Lung (tissue), 16 donors: ENCODE results near the gene DGCR2. TPM values are rescaled to one million over a fixed set of nuclear protein-coding genes. Genes with fewer than 3 reads are reported as not detected.

ENCODE experiments used
- ATAC-seq: fragments of 200-7000 bp; cut with Tn5 transposase; one replicate; pipeline ENCODE4 v1.9.1; 2020; ENCODE audit warnings: moderate number of reproducible peaks; ENCODE audit not compliant: insufficient read depth, low FRiP score
- DNase-seq, 3 donors: peaks; one replicate each; pipeline ENCODE4 v3.0.0-alpha.2; 2013 to 2017
- H3K27ac ChIP-seq, 2 donors: one replicate each; pipeline ENCODE4 v1.5.1; 2013; ENCODE audit warnings: mild to moderate bottlenecking in 2 of 2, moderate library complexity in 2 of 2, control low read depth in 1 of 2, inconsistent platforms in 1 of 2, low read depth in 1 of 2, low read length in 1 of 2
- H3K27me3 ChIP-seq, 3 donors: one replicate each; pipeline ENCODE4 v1.5.1; 2013; ENCODE audit warnings: low read length in 2 of 3; ENCODE audit not compliant: control insufficient read depth in 3 of 3, insufficient read depth in 3 of 3
- H3K36me3 ChIP-seq, 4 donors: one replicate each; pipeline ENCODE4 v1.5.1; 2013; ENCODE audit warnings: low read length in 4 of 4, mild to moderate bottlenecking in 1 of 4, moderate library complexity in 1 of 4; ENCODE audit not compliant: control insufficient read depth in 4 of 4, insufficient read depth in 4 of 4
- H3K4me1 ChIP-seq, 5 donors: one replicate each; pipeline ENCODE4 v1.5.1; 2013; ENCODE audit warnings: low read length in 5 of 5, mild to moderate bottlenecking in 2 of 5, moderate library complexity in 1 of 5; ENCODE audit not compliant: control insufficient read depth in 5 of 5, insufficient read depth in 5 of 5
- H3K4me3 ChIP-seq: one replicate; pipeline ENCODE4 v1.5.1; 2013; ENCODE audit warnings: mild to moderate bottlenecking, control low read depth, moderate library complexity
- H3K9ac ChIP-seq, 2 donors: one replicate each; pipeline ENCODE4 v1.5.1; 2013; ENCODE audit warnings: low read length in 2 of 2, control low read depth in 1 of 2; ENCODE audit not compliant: insufficient read depth in 1 of 2
- H3K9me3 ChIP-seq, 4 donors: one replicate each; pipeline ENCODE4 v1.5.1; 2013; ENCODE audit warnings: low read length in 3 of 4, mild to moderate bottlenecking in 1 of 4, moderate library complexity in 1 of 4; ENCODE audit not compliant: control insufficient read depth in 4 of 4, insufficient read depth in 3 of 4
- WGBS, 2 donors: extraction: QIAGEN DNeasy Blood & Tissue Kit; methylation state at CpG; one replicate each; pipeline ENCODE4 v1.1.7; 2013; 5-methylcytosine and 5-hydroxymethylcytosine counted together
- long read RNA-seq, 5 donors: transcript quantifications; one replicate each; lab custom pipeline, GENCODE V29; 2026
- polyA plus RNA-seq, 2 donors: library from polyadenylated mRNA; stranded (reverse); fragments of 200-250 nt; gene quantifications; one replicate each; pipeline ENCODE4 v1.2.1, GENCODE V29; 2013
- total RNA-seq, 2 donors: library from RNA; depleted of rRNA in 1 of 2; stranded (reverse); fragments of >200 nt in 1 of 2; gene quantifications; one replicate each; pipeline ENCODE4 v1.2.1, GENCODE V29; 2014 to 2021
- TF ChIP-seq, protein P1 (sequence below): IDR thresholded peaks from 2 replicates; pipeline ENCODE4 v1.5.1; 2012; ENCODE audit warnings: mild to moderate bottlenecking; ENCODE audit errors: control extremely low read depth, extremely low read depth
- donor health status: control.
- donor health status: control.
- donor health status: Bipolar disorder and iron deficiency.
- donor health status: healthy.
- donor health status: DM: yes; HTN: yes; CAD: no.

DGCR2 gene
- total RNA-seq: 10 to 100 TPM; 57.9 to 77.4 TPM
- polyA plus RNA-seq: 10 to 100 TPM; 40.4 to 43.0 TPM
- long read RNA-seq, donor 1, full-length matches to known transcripts: 11 of 40 reads
- long read RNA-seq, donor 1, partial matches to known transcripts: 21 of 40 reads
- long read RNA-seq, donor 1, other reads (novel, unspliced or antisense): 8 of 40 reads
- long read RNA-seq, donor 2, full-length matches to known transcripts: 4 of 9 reads
- long read RNA-seq, donor 2, partial matches to known transcripts: 5 of 9 reads
- long read RNA-seq, donor 2, other reads (novel, unspliced or antisense): 0 of 9 reads
- long read RNA-seq, donor 3, full-length matches to known transcripts: 6 of 12 reads
- long read RNA-seq, donor 3, partial matches to known transcripts: 6 of 12 reads
- long read RNA-seq, donor 3, other reads (novel, unspliced or antisense): 0 of 12 reads
- long read RNA-seq, donor 4, partial matches to known transcripts: 12 of 12 reads
- long read RNA-seq, donor 4, other reads (novel, unspliced or antisense): 0 of 12 reads
- long read RNA-seq, donor 5, full-length matches to known transcripts: 8 of 33 reads
- long read RNA-seq, donor 5, partial matches to known transcripts: 18 of 33 reads
- long read RNA-seq, donor 5, other reads (novel, unspliced or antisense): 7 of 33 reads

DNA sequence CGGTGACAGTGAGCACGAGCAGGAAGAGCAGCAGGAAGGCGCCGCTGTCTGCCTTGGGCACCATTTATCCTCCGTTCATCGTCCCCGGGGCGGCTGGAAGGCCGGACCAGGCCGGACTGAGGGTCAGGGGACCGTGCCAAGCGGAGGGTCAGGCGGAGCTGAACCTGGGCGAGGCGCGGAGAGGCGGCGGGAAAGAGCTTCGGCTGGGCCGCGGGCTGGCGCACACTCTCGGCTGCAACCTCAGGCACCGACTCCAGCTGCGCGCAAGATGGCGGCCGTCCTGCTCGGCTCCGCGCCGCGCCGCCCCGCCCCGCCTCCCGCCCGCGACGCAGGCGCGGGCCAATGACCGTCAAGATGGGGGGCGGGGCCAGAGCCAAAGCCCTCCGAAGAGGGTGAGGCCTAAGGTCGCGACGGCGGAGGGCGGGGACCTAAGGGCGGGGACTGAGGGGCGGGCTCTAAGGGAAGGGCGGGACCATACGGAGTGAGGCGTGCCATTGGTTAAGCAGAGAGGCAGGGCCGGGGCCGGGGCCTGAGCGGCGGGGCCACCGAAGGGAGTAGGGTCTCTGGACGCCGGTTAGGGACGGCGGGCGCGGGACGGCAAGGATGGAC lies at the start of gene DGCR2:
DGCR2 (minus strand) TSS at position 270 of the 609 bp plus-strand sequence; CDS start at position 64, 206 bp downstream.
- peak within 1 kb of the TSS; percentile 5 to 76 for H3K9ac ChIP-seq
- ATAC-seq: peak; percentile 97
- 0 to 1% methylated on average over 67 of the region's 67 CpGs for WGBS, 2 donors
- no peaks in the 10 kb centered on the region for H3K9me3 ChIP-seq
- H3K4me1 ChIP-seq: peaks cover 4 to 33% (median 7%) of the 10 kb centered on the region in 5 donors
- peak; percentile 98 for DNase-seq
- TF ChIP-seq, protein P1, sequence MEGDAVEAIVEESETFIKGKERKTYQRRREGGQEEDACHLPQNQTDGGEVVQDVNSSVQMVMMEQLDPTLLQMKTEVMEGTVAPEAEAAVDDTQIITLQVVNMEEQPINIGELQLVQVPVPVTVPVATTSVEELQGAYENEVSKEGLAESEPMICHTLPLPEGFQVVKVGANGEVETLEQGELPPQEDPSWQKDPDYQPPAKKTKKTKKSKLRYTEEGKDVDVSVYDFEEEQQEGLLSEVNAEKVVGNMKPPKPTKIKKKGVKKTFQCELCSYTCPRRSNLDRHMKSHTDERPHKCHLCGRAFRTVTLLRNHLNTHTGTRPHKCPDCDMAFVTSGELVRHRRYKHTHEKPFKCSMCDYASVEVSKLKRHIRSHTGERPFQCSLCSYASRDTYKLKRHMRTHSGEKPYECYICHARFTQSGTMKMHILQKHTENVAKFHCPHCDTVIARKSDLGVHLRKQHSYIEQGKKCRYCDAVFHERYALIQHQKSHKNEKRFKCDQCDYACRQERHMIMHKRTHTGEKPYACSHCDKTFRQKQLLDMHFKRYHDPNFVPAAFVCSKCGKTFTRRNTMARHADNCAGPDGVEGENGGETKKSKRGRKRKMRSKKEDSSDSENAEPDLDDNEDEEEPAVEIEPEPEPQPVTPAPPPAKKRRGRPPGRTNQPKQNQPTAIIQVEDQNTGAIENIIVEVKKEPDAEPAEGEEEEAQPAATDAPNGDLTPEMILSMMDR: no peak
- peak within 1 kb of the TSS; percentile 92 for H3K4me3 ChIP-seq
- H3K27ac ChIP-seq: peak within 1 kb of the TSS; percentile 97 to 98
- no peaks in the 10 kb centered on the region for H3K27me3 ChIP-seq
- H3K36me3 ChIP-seq: no peaks in the 10 kb centered on the region

DNA sequence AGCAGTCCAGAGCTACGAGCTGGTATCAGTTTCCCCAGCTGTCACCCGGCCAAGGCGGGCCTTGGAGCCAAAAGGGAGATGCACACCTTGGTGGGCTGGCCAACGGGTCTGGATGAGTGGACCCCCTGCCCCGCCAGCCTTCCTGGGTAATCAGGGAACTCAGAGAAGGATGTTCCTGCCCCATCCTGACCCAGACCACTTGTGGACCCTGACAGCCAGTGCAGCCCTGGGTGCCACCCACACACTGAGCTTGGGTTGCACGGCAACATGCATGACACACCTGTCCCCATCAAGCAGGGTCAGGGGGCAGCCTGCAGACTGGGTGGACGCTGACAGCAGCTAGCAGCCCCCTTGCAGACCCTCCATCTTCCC lies 47.7 kb upstream of the DGCR2 start:
- TF ChIP-seq, protein P1: no peak
- H3K4me3 ChIP-seq: no peak overlapping the region
- H3K4me1 ChIP-seq: peaks cover 4 to 31% (median 11%) of the 10 kb centered on the region in 5 donors
- H3K9ac ChIP-seq: no peak overlapping the region
- WGBS, 2 donors: 50 to 66% methylated on average over 7 of the region's 7 CpGs
- DNase-seq (no peak), ATAC-seq (no peak)
- peaks cover 0 to 2% (median 0%) of the 10 kb centered on the region in 4 donors for H3K36me3 ChIP-seq
- no peak overlapping the region for H3K27ac ChIP-seq
- H3K9me3 ChIP-seq: no peaks in the 10 kb centered on the region
- H3K27me3 ChIP-seq: peaks cover 0 to 38% (median 18%) of the 10 kb centered on the region in 3 donors

DNA sequence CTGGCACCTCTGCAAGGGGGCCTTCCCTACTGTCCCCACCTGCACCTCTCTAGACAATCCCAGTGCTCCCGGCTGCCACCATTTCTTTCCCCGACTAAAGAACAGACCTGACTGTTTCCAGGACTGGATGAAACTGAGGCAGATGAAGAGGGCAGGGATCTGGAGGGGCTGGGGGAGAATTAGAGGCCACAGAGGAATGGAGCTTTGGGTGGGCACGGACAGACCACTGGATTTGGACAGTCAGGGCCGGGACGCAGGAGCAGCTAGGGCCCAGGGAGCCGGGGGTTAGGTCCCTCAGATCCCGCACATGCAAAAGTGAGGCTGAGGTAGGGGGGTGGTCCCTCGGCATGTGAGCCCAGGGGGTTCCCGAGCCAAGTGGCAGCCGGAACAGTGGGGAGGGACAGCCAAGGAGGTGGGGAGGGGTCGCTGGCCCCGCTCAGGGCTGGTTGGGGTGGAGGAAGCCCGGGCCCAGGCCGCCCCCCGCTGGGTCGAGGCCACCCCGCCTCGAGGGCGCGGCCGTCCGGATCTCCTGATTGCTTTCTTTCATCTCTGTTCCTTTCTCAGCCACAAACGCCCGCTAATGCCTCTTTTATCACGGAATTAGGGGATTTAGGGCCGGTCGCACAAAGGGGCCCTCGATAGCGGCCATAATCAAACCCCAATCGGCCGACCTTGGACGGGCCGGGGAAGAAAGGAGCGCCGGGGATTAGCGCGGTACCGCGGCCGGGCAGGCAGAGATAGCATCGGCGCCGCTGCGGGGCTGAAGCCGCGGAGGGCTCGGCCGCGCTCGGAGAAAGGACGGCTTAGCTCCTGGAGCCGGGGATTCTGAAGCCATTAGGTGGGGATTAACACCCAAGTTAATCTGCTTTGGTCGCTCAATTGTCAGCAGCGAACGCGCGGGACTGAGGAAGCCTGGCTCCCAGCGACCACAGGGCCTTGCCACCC lies 47.1 kb upstream of the DGCR2 start:
- DNase-seq: no peak
- Histone ChIP-seq H3K27ac (no peak overlapping the region), H3K9ac (no peak overlapping the region), H3K4me1 (peaks cover 4 to 27% (median 11%) of the 10 kb centered on the region in 5 donors), H3K9me3 (no peaks in the 10 kb centered on the region), H3K4me3 (no peak overlapping the region), H3K27me3 (peaks cover 0 to 38% (median 18%) of the 10 kb centered on the region in 3 donors), H3K36me3 (peaks cover 0 to 2% (median 0%) of the 10 kb centered on the region in 4 donors)
- ATAC-seq: no peak
- TF ChIP-seq, protein P1: no peak
- WGBS, 2 donors: 7% methylated on average over 58 of the region's 58 CpGs
